ENCODE measurements around the gene SEZ6. TPM values are rescaled to one million over a fixed set of nuclear protein-coding genes. Genes with fewer than 3 reads are reported as not detected.

Gene SEZ6
- total and polyA plus RNA-seq, 2 donors (not counting 1 experiment from before 2014, with no cell fraction given) = not detected

GRCh38 chr17:28953444-28954118 is 52.3 kb downstream of the SEZ6 start:
- Histone ChIP-seq H3K9me3 (ENCODE audit: control insufficient read depth, insufficient read depth, low read depth, low read length) (no peaks in the 10 kb centered on the region), H3K4me3 (replicated peaks in 1 of 4; ENCODE audit: control extremely low read depth in 1 of 4, insufficient read depth in 1 of 4, low read depth in 3 of 4, low read length in 4 of 4) (no peak overlapping the region), H2AFZ (ENCODE audit: low read length) (no peak overlapping the region), H3K27me3 (ENCODE audit: control insufficient read depth, insufficient read depth, low read length) (no peaks in the 10 kb centered on the region), H4K20me1 (ENCODE audit: control insufficient read depth, extremely low read depth, insufficient read depth, low read length) (no peaks in the 10 kb centered on the region), H3K4me2 (ENCODE audit: extremely low read depth, insufficient read depth, low read length) (no peak overlapping the region), H3K27ac (ENCODE audit: insufficient read depth, low read length) (no peak overlapping the region), H3K9ac (ENCODE audit: insufficient read depth, low read length) (no peak overlapping the region), H3K36me3 (ENCODE audit: control insufficient read depth, insufficient read depth, low read length) (no peaks in the 10 kb centered on the region), H3K4me1 (ENCODE audit: control insufficient read depth, extremely low read depth, insufficient read depth, low read length) (peaks cover 4% of the 10 kb centered on the region), H3K79me2 (ENCODE audit: control insufficient read depth, insufficient read depth, low read length) (peaks cover 24% of the 10 kb centered on the region)
- DNase-seq (ENCODE audit: low read depth in 2 of 2) = peak in 1 of 2 donors; percentile 43
- no peak for TF ChIP-seq EZH2 (IDR thresholded peaks at IDR 0.05; ENCODE audit: low read length, missing control alignments)
- peak; percentile 79 to 92 for TF ChIP-seq CTCF (conservative IDR thresholded peaks at IDR 0.05 in 1 of 2, IDR thresholded peaks at IDR 0.05 in 1 of 2; ENCODE audit: low read depth in 1 of 2, low read length in 2 of 2)

- Histone ChIP-seq H3K79me2 (ENCODE audit: control insufficient read depth, insufficient read depth, low read length) (peaks cover 37% of the 10 kb centered on the region), H3K4me1 (ENCODE audit: control insufficient read depth, extremely low read depth, insufficient read depth, low read length) (peaks cover 4% of the 10 kb centered on the region), H3K9me3 (ENCODE audit: control insufficient read depth, insufficient read depth, low read depth, low read length) (no peaks in the 10 kb centered on the region), H3K36me3 (ENCODE audit: control insufficient read depth, insufficient read depth, low read length) (no peaks in the 10 kb centered on the region), H3K4me3 (replicated peaks in 1 of 4; ENCODE audit: control extremely low read depth in 1 of 4, insufficient read depth in 1 of 4, low read depth in 3 of 4, low read length in 4 of 4) (peak overlapping the region; percentile 41 to 97 (median 76)), H3K9ac (ENCODE audit: insufficient read depth, low read length) (peak overlapping the region; percentile 57), H2AFZ (ENCODE audit: low read length) (peak overlapping the region; percentile 86), H3K27ac (ENCODE audit: insufficient read depth, low read length) (peak overlapping the region; percentile 91), H4K20me1 (ENCODE audit: control insufficient read depth, extremely low read depth, insufficient read depth, low read length) (no peaks in the 10 kb centered on the region), H3K4me2 (ENCODE audit: extremely low read depth, insufficient read depth, low read length) (peak overlapping the region; percentile 96), H3K27me3 (ENCODE audit: control insufficient read depth, insufficient read depth, low read length) (no peaks in the 10 kb centered on the region)
- peak; percentile 99 to 100 for DNase-seq (ENCODE audit: low read depth in 2 of 2)
- TF ChIP-seq CTCF (conservative IDR thresholded peaks at IDR 0.05 in 1 of 2, IDR thresholded peaks at IDR 0.05 in 1 of 2; ENCODE audit: low read depth in 1 of 2, low read length in 2 of 2) (no peak), EZH2 (IDR thresholded peaks at IDR 0.05; ENCODE audit: low read length, missing control alignments) (no peak)
These were observed 53.5 kb downstream of the SEZ6 start for GRCh38 chr17:28951991-28952975.

- Histone ChIP-seq H3K79me2 (ENCODE audit: control insufficient read depth, insufficient read depth, low read length) (peaks cover 44% of the 10 kb centered on the region), H3K36me3 (ENCODE audit: control insufficient read depth, insufficient read depth, low read length) (no peaks in the 10 kb centered on the region), H3K4me3 (replicated peaks in 1 of 4; ENCODE audit: control extremely low read depth in 1 of 4, insufficient read depth in 1 of 4, low read depth in 3 of 4, low read length in 4 of 4) (peak within 1 kb of the TSS; percentile 74 to 97 (median 84)), H3K27ac (ENCODE audit: insufficient read depth, low read length) (peak within 1 kb of the TSS; percentile 91), H3K9ac (ENCODE audit: insufficient read depth, low read length) (peak within 1 kb of the TSS; percentile 64), H3K4me2 (ENCODE audit: extremely low read depth, insufficient read depth, low read length) (peak within 1 kb of the TSS; percentile 96), H4K20me1 (ENCODE audit: control insufficient read depth, extremely low read depth, insufficient read depth, low read length) (no peaks in the 10 kb centered on the region), H3K27me3 (ENCODE audit: control insufficient read depth, insufficient read depth, low read length) (no peaks in the 10 kb centered on the region), H3K4me1 (ENCODE audit: control insufficient read depth, extremely low read depth, insufficient read depth, low read length) (peaks cover 9% of the 10 kb centered on the region), H3K9me3 (ENCODE audit: control insufficient read depth, insufficient read depth, low read depth, low read length) (no peaks in the 10 kb centered on the region), H2AFZ (ENCODE audit: low read length) (peak within 1 kb of the TSS; percentile 81)
- no peak for TF ChIP-seq CTCF (conservative IDR thresholded peaks at IDR 0.05 in 1 of 2, IDR thresholded peaks at IDR 0.05 in 1 of 2; ENCODE audit: low read depth in 1 of 2, low read length in 2 of 2)
- no peak for TF ChIP-seq EZH2 (IDR thresholded peaks at IDR 0.05; ENCODE audit: low read length, missing control alignments)
- peak; percentile 100 for DNase-seq (ENCODE audit: low read depth in 2 of 2)
These were observed 54.3 kb downstream of the SEZ6 start, which contains the start of gene PHF12 for GRCh38 chr17:28951428-28951990. TSS of gene PHF12 (minus strand) at chr17:28951518. CDS start at chr17:28950960, 558 bp downstream.
